Adrenal gland (tissue), 5 donors: ENCODE measurements around the gene SIDT1.

Experiments used
- CTCF ChIP-seq, 6 experiments: fragments of 450-650 bp in 4 of 6; fragments of 200-600 bp in 2 of 6; sonication (generic) in 1 of 6; IDR thresholded peaks; 1 replicate in 5 of 6; 2 replicates in 1 of 6; pipeline versions ENCODE4 v1.5.1 to v1.8.0; 2016 to 2021; ENCODE audit warnings: antibody characterized with exemption in 6 of 6, mild to moderate bottlenecking in 2 of 6, moderate library complexity in 1 of 6
- POLR2A ChIP-seq, 2 donors: fragments of 450-650 bp; IDR thresholded peaks; one replicate each; pipeline ENCODE4 v1.6.1; 2017; ENCODE audit warnings: antibody characterized with exemption in 2 of 2, mild to moderate bottlenecking in 2 of 2, moderate library complexity in 1 of 2
- donor health status: DM: no; HTN: no; CAD: no.

- TF ChIP-seq POLR2A (IDR thresholded peaks at IDR 0.05) (no peak), CTCF (IDR thresholded peaks at IDR 0.05) (no peak)
Measured at GRCh38 chr3:113659996-113660395, 127.6 kb downstream of the SIDT1 start.
